Hippocampal formation (tissue), 2 donors: ENCODE measurements around the gene KLK2.
"Not testable (repeated sequence)": the region's sequence is repeated elsewhere in the genome, so short reads cannot be mapped to it uniquely, and the experiment has no call there.

ENCODE experiments used
- DNase-seq, 2 donors: peaks; one replicate each; lab custom pipeline; 2025; lab: John Stamatoyannopoulos, UW

Gene KLK2

DNA sequence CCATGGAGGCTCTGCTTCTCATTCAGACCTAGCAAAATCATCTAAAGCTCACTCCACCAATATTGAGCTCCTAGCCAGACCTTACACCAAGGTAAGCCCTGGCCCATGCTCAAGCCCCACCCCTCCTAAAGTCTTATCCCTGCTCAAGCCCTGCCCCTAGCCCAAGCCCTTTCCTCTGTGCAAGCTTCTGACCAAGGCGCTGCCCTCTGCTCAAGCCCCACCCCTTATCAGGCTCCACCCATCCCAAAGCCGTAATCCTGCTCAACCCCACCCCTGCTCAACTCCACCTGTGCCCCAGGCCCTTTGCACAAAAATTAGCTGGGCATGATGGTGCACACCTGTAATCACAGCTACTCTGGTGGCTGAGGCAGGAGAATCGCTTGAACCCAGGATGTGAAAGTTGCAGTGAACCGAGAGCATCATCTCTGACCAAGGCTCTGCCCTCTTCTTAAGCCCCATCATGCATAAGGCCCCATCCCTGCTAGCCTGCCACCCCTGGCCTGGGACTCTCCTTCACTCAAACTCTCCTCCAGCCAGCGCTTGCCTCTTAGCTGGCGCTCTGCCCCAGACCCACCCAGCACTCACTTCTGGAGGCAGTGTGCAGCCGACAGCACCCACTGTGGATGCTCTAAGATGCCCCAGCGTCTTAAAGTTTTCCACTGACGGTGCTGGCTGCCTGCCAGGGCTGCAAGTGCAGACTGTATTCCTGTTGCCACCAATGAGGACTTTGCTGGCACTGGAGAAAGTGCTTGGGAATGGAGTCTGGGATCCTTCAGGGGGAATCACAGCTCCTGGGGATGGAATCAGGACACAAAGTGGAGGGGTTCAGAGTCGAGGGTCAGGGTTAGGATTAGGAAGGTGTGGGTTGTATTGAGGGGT is 21.5 kb downstream of the KLK2 start:
- DNase-seq: no peak

GRCh38 chr19:50896089-50896590 is 22.9 kb downstream of the KLK2 start:
- DNase-seq: not testable (repeated sequence)

DNA sequence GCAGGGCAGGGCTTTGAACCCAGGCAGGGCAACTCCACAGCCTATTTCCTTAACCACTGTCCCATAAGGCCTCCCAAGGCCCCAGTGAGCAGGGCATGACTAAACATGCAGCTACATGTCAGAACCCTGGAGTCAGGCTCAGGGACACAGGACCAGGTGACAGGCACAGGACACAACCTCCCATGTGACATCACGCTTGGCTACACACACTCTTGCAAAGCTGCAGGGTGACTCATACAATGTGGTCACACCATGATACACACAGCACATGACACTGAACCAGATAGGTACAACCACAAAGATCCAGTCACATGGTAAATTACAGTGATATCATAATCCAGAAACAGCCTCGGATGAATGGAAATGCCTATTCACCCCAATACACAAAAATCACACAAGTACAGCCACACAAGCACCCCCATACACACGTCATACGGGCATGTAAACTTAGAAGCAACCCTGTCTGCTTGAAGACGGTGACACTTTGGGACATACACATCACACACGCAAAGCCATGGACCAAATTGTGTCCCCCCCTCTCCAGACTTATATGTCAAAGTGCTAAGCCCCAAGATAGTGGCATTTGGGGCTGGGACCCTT is 23.5 kb downstream of the KLK2 start:
- DNase-seq: no peak

DNA sequence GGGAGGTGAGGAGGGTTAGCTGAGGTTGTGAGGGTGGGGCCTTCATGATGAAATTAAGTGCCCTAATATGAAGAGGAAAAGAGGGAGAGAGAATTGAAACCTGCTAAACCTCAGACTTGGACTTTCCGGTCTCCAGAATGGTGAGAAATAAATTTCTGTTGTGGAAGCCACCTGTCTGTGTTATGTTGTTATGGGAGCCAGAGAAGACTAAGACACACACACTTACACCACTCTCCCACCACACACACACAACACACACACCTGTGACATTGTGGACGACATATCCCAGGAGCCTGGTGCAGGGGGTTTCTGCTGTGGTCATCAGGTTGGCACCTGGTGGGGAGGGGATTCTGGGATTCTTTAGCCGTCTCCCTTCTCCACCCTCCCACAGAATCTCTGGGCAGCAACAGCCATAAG is 24.0 kb downstream of the KLK2 start:
- no peak for DNase-seq

DNA sequence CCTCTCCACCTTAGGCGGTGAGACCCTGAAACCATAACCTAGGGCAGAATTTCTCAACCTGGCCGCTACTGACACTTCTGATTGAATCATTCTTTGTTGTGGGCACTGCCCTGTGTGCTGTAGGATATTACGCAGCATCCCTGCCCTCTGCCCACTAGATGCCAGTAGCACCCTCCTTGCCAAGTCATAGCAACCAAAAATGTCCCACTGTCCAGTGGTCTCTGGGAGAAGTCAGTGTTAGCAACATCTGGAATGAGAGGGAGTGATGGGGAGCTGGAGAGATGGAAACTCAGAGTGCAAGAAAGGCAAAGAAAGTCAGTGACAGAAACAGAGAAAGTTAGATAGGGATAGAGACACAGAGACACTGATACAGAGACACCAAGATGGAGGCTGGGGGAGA is 24.4 kb downstream of the KLK2 start:
- no peak for DNase-seq

DNA sequence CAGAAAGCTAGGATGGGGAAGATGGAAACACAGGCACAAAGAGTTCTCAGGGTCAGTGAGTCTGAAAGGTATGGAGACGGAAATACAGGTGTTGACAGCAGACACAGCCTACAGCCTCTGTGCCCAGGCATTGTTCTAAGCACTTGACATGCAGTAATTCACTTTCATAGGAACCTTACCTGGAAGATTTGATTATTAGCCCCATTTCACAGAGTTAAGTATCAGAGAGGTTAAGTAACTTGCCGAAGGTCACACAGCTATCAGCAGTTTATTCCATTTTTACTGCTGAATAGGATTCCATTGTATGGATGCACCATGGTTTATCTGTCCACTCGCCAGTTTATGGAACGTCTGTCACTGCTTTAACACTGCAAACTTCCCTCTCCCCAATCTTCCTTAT is 24.8 kb downstream of the KLK2 start:
- no peak for DNase-seq

DNA sequence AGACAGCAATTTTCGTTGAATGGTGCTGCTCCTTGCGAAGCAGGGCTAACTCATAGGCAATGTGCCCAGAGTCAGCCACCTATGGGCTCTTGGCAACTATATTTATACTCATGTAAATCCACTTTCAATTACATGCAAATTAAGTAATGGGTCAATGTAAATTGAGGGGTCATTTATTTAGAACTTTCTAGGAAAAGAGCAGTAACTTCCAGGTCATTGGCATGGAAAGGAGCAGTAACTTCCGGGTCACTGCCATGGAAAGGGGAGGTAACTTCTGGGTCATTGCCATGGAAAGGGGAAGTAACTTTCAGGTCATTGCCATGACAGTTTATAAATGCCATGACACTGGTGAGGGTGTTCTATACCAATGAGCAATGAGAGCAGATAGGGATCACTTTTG is 26.3 kb downstream of the KLK2 start:
- DNase-seq: no peak

DNA sequence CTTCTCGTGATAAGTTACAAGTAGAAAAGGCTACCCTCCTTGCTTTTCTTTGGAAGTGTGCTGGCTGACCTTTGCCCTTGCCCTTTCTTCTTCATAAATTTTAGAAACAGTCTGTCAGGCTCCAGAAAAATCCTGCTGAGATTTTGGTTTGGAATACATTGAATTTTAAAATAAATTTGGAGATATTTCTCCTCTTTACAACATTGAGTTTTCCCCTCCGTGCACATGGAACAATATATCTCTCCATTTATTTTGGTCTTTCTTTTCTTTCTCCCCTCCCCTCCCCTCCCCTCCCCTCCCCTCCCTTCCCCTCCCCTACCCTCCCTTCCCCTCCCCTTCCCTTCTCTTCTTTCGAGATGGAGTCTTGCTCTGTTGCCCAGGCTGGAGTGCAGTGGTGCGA is 29.4 kb downstream of the KLK2 start:
- DNase-seq: no peak

GRCh38 chr19:50906217-50906616 is 33.0 kb downstream of the KLK2 start:
- no peak for DNase-seq

GRCh38 chr19:50908336-50908735 is 35.1 kb downstream of the KLK2 start:
- DNase-seq: no peak

DNA sequence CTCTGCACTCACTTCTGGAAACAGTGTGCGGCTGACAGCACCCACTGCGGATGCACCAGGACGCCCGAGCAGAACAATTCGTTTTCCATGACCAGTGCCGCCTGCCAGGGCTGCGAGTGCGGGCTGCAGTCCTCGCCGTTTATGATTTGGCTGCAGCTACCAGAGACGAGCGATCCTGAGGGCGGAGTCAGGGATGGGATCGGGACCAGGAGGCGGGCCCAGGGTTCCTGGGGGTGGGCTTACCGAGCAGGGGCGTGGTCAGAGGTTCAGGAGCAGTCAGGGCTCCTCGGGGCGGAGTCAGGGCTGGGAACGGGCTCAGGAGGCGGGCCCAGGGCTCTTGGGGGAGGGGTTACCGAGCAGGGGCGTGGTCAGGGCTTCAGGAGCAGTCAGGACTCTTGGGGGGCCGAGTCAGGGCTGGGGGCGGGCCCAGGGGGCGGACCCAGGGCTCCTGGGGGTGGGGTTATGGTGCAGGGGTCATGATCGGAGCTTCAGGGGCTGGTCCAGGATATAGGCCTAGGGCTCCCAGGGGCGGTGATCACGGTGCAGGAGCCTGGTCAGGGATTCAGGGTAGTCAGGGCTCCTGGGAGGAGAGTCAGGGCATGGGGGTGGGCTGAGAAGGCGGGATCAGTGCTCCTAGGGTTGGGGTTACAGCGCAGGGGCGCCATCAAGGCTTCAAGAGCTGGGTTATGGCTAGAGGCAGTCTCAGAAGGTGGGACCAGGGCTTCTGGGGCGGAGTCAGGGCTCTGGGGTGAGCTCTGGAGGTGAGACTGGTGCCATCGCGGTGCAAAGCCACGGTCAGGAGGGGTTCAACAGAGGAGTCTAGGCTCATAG is 36.2 kb downstream of the KLK2 start:
- no peak for DNase-seq

DNA sequence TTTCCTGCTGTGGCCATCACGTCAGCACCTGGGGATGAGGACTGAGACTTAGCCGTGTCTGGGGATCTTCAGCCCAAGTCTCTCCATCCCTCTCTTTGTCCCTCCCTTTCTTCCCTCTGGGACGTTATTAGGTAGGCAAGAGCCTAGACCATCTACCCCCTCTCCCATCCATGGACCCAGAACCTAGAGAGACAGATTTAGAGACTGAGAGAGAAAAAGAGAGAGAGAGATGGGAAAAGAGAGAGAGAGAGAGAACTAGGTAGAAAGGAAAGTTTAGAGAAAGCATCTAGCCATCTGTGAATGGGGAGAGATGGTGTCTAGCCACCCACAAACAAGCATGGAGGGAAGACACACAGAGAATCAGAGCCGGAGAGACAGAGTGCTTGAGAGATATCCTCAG is 37.5 kb downstream of the KLK2 start:
- DNase-seq: no peak

DNA sequence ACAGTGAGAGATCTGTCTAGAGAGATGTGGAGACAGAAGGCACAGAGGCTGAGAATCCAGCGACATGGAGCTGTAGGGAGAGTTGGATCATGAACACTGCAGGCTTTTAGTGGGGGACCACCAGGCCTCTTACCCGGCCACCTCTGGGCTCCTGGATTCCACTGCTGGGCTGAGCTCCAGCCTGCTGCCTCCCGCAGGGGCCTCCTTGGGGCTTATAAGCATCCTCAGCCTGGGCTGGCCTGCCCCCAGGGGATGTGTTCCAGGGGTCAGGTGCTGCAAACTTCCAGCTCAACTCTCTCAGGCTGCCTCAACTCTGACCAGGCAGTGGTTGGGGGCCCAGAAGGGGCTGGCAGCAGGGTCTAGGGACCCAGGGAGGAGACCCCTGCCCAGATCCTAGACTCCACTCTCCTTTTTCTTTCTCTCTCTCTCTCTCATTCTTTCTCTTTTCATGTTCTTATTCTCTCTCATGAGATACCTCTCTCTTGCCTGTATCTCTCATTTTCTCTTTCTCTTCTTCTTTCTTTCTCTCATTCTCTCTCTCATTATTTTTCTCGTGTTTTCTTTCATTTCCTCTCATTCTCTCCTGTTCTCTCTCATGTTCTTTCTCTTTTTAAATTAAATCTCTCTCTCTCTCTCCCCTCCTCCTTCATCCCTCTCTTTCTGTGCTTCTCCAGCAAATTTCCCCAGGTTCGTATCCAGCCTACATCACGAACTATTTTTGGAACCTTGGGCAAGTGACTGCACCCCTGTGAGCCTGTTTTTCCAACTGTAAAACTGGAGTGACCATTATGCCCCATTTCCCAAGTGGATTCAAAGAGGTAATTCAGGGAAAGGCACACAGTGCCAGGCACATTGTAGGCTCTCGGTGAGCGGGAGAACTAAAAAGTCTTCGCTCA is 38.2 kb downstream of the KLK2 start, which contains the start of gene KLK4:
Gene KLK4, minus strand, starts transcription at position 190 of the 896 bp plus-strand sequence. CDS start 657 bp downstream, outside the sequence.
- DNase-seq: no peak

DNA sequence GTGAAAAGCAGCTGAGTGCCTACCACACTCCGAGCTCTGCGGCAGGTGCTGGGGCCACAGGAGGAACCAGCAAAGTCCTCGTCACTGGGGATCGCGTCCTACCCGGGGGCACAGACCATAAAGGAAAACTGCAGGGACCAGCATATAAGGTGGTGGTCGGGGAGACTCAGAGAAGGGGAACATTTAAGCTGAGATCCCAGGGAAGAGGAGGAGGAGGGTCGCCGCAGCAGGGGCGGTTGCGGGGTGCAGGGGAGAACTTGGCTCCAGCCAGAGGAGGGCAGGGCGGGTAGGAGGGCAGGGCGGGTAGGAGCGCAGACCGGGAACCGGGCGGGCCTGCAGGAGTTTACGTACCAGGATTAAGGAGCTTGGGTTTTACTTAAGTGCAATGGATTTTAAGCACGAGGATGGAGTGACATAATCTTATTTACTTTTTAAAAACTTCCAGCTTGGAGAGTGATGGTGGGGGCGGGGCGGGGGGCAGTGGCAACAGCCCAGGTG is 38.9 kb downstream of the KLK2 start:
- DNase-seq: no peak

GRCh38 chr19:50912727-50913716 is 39.8 kb downstream of the KLK2 start:
- no peak for DNase-seq

GRCh38 chr19:50916069-50916468 is 42.8 kb downstream of the KLK2 start:
- DNase-seq: no peak

DNA sequence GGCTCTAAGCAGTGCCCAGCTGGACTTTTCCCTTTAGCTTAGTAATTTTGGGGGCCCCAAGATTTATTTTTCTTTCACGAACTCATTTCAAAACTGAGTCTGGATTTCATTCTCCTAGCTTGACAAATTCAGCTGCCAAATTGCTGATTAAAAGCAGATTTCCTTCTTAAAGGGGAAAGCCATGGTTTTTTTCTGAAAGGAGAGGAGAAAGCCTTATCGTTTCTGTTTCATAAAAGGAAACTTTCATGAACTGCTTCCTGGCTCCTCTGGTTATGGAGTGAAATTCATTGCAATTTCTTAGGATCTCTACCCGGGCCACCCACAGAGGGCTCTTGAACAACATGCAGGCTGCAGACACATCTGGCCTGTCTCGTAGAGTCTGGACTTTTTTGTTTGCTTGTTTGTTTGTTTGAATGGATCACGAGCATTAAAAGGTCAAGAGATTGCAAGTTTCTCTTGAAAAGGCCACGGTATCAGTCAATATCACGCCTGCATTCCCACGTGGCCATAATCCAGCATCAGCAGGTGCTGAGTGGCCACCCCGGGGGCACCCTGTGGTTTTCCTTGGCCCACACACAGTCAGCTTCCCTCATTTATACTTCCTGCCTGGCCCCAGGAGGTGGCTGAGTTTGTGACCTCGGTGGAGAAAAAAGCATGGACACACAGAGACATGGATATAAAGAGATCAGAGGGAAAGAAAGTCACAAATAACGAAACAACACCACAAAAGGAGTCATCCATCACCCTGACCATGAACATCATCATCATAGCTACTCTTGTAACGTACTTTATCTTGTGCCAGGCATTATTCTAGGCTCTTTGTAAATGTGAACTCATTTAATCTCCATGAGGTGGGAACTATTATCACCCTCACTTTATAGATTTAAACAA is 48.4 kb downstream of the KLK2 start:
- DNase-seq: no peak

DNA sequence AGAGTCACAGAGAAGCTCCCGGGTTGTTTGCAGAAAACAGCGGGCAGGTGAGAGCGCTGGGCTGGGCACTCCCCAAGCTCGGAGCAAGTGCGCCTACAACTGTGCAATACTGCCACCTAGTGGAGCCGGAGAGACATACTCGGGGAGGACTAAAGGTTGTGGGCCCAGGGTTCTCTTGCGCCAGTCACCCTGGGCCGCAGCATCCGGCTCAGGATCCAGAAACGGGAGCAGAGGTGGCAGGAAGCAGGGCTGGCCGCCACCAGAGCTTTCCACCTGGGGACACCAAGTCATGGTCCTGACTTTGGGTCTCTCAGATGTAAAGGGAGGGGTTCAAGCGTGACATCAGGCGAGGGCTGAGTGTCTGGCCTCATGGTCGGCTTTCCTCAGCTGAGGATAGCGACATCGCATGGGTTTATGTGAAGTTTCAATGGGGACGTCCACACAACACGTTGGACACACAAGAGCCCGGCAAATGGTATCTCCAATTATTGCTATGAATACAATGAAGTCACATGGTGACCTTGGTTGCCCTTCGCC is 49.1 kb downstream of the KLK2 start:
- DNase-seq: peak; percentile 50 to 52
